IPS-20b (cell line): ENCODE measurements around the gene BCAM.

Experiments
- H3K27ac ChIP-seq: one replicate; pipeline ENCODE4 v1.5.1; 2013; ENCODE audit warnings: low read length
- H3K27me3 ChIP-seq: 2 replicates; pipeline ENCODE4 v1.6.1; 2013; ENCODE audit warnings: mild to moderate bottlenecking, low read length, inconsistent platforms; ENCODE audit not compliant: insufficient read depth
- H3K36me3 ChIP-seq: 2 replicates; pipeline ENCODE4 v1.6.1; 2013; ENCODE audit warnings: low read depth, mild to moderate bottlenecking, inconsistent platforms, low read length, moderate library complexity; ENCODE audit not compliant: insufficient read depth
- H3K4me1 ChIP-seq: 2 replicates; pipeline ENCODE4 v1.6.1; 2013; ENCODE audit warnings: mild to moderate bottlenecking, control low read depth, inconsistent platforms, low read length, moderate library complexity; ENCODE audit not compliant: insufficient read depth
- H3K4me3 ChIP-seq: 2 replicates; pipeline ENCODE4 v1.5.1; 2013; ENCODE audit warnings: mild to moderate bottlenecking, low read length, inconsistent platforms
- H3K9ac ChIP-seq: 2 replicates; pipeline ENCODE4 v1.6.1; 2013; ENCODE audit warnings: low read depth, mild to moderate bottlenecking, inconsistent platforms, low read length, moderate library complexity
- H3K9me3 ChIP-seq: 2 replicates; pipeline ENCODE4 v1.6.1; 2013; ENCODE audit warnings: mild to moderate bottlenecking, low read depth, low read length, inconsistent platforms; ENCODE audit not compliant: insufficient read depth

Gene BCAM

DNA sequence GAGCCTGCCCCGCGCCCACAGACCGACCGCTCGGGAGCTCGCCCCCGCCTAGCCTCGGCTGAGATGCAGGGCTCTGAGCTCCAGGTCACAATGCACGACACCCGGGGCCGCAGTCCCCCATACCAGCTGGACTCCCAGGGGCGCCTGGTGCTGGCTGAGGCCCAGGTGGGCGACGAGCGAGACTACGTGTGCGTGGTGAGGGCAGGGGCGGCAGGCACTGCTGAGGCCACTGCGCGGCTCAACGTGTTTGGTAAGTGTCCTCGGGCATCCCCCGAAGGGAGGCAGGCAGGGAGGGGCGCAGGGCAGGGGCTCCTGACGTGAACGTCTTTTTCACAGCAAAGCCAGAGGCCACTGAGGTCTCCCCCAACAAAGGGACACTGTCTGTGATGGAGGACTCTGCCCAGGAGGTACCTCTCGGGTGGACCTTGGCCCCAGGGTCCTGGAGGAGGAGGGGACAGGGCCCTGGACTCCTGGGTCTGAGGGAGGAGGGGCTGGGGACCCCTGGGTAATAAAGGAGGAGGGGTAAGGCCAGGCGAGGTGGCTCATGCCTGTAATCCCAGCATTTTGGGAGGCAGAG is 3.3 kb downstream of the BCAM start:
- H3K27me3 ChIP-seq = peaks cover 9% of the 10 kb centered on the region; the same call in 1 of the 2 replicates
- peaks cover 17% of the 10 kb centered on the region for H3K4me1 ChIP-seq
- H3K4me3 ChIP-seq = no peak overlapping the region
- H3K36me3 ChIP-seq = peaks cover 23% of the 10 kb centered on the region
- no peak overlapping the region for H3K27ac ChIP-seq
- H3K9ac ChIP-seq = no peak overlapping the region
- no peaks in the 10 kb centered on the region for H3K9me3 ChIP-seq

DNA sequence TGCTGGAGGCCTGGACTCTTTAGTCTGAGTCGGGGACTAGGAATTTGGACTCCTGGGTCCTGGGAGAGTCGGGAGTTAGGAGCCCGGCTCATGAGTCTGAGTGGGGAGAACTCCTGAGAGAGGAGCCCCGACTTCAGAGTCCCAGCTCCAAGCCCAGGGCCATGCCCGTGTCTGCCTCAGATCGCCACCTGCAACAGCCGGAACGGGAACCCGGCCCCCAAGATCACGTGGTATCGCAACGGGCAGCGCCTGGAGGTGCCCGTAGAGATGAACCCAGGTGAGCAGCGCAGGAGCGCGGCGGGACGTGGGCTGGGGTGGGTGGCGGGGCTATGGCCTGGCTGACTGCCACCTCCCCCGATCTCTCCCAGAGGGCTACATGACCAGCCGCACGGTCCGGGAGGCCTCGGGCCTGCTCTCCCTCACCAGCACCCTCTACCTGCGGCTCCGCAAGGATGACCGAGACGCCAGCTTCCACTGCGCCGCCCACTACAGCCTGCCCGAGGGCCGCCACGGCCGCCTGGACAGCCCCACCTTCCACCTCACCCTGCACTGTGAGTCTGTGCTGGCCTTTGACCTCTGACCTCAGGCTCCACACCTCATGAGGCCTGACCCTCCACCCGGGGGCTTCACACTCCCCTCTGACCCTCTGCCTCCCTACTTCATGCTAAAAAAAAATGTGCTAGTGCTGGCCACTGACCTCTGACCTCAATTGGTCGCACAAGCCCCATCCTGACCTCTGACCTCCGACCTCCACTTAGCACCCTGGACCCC is 4.4 kb downstream of the BCAM start:
- H3K4me1 ChIP-seq = peaks cover 14% of the 10 kb centered on the region; the same call in 1 of the 2 replicates
- no peaks in the 10 kb centered on the region for H3K9me3 ChIP-seq
- H3K36me3 ChIP-seq = peaks cover 23% of the 10 kb centered on the region
- peaks cover 9% of the 10 kb centered on the region; the same call in 1 of the 2 replicates for H3K27me3 ChIP-seq
- no peak overlapping the region for H3K9ac ChIP-seq
- no peak overlapping the region for H3K4me3 ChIP-seq
- no peak overlapping the region for H3K27ac ChIP-seq

DNA sequence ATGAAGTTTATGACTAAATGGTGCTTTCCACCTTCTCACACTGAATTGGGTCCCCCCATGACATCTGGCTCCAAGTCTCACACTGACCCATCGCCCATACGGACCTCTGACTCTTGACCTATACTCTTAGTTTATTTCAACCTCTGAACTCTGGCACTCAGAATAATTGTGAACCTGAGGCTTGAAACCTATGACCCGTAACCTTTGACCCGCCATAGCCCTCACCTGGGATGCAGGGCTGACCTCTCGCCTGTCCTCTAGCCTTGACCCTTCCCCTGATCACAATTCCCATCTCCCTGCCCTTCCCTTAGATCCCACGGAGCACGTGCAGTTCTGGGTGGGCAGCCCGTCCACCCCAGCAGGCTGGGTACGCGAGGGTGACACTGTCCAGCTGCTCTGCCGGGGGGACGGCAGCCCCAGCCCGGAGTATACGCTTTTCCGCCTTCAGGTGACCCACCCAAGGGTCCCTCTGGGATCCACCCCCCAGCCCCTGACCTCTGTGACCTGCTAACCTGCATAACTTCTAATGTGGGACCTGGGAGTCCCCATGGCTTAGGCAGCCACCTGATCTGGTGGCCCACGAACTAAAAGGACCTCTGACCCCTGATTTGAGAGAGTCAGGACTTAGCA is 5.1 kb downstream of the BCAM start:
- no peak overlapping the region for H3K9ac ChIP-seq
- no peaks in the 10 kb centered on the region for H3K9me3 ChIP-seq
- no peak overlapping the region for H3K4me3 ChIP-seq
- peaks cover 9% of the 10 kb centered on the region; the same call in 1 of the 2 replicates for H3K27me3 ChIP-seq
- no peak overlapping the region for H3K27ac ChIP-seq
- H3K36me3 ChIP-seq = peaks cover 23% of the 10 kb centered on the region
- H3K4me1 ChIP-seq = peaks cover 11% of the 10 kb centered on the region; the same call in 1 of the 2 replicates

DNA sequence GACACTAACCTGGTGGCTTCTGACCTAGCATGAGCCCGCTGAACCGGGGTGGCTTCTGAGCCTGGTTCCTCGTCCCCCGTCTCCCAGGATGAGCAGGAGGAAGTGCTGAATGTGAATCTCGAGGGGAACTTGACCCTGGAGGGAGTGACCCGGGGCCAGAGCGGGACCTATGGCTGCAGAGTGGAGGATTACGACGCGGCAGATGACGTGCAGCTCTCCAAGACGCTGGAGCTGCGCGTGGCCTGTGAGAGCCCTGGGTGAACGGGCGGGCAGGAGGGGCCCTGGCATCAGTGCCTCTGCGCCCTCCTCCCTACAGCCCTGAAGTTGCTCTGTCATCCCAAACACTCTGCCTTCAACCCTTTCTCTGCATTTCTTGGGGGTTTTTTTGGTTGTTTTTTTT is 5.6 kb downstream of the BCAM start:
- Histone ChIP-seq H3K27ac (no peak overlapping the region), H3K36me3 (peaks cover 23% of the 10 kb centered on the region), H3K27me3 (peaks cover 5% of the 10 kb centered on the region; the same call in 1 of the 2 replicates), H3K4me1 (peaks cover 8% of the 10 kb centered on the region; the same call in 1 of the 2 replicates), H3K9ac (no peak overlapping the region), H3K9me3 (no peaks in the 10 kb centered on the region), H3K4me3 (no peak overlapping the region)

DNA sequence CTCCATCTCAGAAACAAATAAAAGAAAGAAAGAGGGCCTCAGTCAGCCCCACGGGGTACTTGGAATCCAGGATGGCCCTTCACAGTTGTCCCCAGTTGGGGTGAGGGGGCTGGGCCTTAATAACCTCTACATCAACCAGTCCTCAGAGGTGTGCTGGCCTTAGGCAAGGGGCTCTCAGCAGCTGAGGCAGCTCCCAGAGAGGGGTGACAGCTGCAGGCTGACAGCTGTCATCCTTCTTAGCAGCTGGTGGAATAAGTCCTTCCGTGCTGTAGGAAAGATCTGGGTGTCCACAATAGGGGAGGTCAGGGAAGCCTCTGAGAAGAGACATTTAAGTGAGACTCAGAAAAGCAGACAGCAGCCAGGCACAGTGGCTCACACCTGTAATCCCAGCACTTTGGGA is 7.4 kb downstream of the BCAM start:
- H3K9ac ChIP-seq = no peak overlapping the region
- H3K4me1 ChIP-seq = no peaks in the 10 kb centered on the region
- no peak overlapping the region for H3K4me3 ChIP-seq
- H3K36me3 ChIP-seq = peaks cover 23% of the 10 kb centered on the region
- no peak overlapping the region for H3K27ac ChIP-seq
- peaks cover 1% of the 10 kb centered on the region; the same call in 1 of the 2 replicates for H3K27me3 ChIP-seq
- no peaks in the 10 kb centered on the region for H3K9me3 ChIP-seq

DNA sequence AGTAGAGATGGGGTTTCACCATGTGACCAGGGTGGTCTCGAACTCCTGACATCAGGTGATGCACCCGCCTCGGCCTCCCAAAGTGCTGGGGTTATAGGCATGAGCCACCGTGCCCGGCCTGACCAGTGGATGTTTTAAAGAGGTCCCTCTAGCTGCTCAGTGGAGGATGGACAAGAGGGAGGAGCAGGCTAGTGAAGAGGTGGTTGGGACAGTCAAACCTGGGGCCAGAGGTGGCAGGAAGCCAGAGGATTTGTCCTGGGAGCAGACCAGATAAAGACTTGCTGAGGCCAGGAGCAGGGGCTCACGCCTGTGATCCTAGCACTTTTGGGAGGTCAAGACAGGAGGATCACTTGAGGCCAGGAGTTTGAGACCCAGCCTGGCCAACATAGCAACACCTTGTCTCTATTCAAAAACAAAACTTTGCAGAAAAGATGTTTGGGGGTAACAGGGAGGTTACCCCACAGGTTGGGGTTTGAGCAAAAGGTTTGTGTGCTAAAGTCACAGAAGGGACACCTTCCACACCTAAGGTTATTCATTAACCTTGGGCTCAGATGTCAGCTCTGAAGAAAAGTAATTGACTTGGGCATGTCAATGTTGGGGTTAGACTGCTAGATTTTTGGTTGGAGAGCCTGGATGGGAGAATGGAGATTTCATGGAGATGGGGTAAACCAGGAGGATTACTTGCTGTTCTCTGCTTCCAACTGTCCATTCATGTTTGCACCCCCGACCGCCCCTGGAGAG is 9.0 kb downstream of the BCAM start:
- H3K4me1 ChIP-seq = no peaks in the 10 kb centered on the region
- no peak overlapping the region for H3K27ac ChIP-seq
- no peaks in the 10 kb centered on the region for H3K9me3 ChIP-seq
- peaks cover 23% of the 10 kb centered on the region for H3K36me3 ChIP-seq
- 0 out of 2 replicates have a peak, but pooled peaks cover 7% of the 10 kb centered on the region for H3K27me3 ChIP-seq
- no peak overlapping the region for H3K9ac ChIP-seq
- H3K4me3 ChIP-seq = no peak overlapping the region

DNA sequence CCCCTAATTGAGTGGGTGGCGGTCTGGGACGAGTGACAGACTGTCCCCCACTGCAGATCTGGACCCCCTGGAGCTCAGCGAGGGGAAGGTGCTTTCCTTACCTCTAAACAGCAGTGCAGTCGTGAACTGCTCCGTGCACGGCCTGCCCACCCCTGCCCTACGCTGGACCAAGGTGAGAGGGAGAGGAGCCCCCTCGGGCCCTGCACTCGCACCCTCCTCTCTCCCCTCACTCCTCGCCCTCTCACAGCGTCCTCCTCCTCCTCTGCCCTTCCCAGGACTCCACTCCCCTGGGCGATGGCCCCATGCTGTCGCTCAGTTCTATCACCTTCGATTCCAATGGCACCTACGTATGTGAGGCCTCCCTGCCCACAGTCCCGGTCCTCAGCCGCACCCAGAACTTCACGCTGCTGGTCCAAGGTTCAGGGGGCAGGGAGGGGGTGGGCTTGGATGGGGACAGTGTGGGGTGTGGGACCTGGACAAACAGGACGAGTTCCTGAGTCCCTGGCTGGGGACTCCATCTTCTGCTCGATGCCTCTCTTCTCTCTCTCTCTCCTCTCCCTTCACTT is 9.6 kb downstream of the BCAM start:
- Histone ChIP-seq H3K9ac (no peak overlapping the region), H3K36me3 (peaks cover 21% of the 10 kb centered on the region), H3K4me3 (no peak overlapping the region), H3K4me1 (no peaks in the 10 kb centered on the region), H3K9me3 (no peaks in the 10 kb centered on the region), H3K27me3 (peaks cover 13% of the 10 kb centered on the region; the same call in 1 of the 2 replicates), H3K27ac (no peak overlapping the region)

DNA sequence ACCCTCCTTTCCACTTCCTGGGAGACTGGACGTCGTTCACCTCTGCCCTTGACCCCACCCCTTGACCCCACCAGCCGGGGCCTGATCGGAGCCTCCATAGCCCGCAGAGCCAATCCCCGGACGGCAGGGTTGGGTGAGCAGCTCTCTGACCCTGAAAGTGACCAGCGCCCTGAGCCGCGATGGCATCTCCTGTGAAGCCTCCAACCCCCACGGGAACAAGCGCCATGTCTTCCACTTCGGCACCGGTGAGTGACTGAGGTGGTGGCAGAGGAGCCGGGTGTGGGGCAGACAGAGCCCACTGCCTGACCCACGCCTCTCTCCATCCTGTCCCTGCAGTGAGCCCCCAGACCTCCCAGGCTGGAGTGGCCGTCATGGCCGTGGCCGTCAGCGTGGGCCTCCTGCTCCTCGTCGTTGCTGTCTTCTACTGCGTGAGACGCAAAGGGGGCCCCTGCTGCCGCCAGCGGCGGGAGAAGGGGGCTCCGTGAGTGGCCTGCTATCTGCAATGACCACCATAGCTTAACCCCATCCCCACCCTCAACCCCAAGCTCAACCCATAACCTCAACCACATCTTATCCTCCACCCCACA is 10.4 kb downstream of the BCAM start:
- no peak overlapping the region for H3K9ac ChIP-seq

DNA sequence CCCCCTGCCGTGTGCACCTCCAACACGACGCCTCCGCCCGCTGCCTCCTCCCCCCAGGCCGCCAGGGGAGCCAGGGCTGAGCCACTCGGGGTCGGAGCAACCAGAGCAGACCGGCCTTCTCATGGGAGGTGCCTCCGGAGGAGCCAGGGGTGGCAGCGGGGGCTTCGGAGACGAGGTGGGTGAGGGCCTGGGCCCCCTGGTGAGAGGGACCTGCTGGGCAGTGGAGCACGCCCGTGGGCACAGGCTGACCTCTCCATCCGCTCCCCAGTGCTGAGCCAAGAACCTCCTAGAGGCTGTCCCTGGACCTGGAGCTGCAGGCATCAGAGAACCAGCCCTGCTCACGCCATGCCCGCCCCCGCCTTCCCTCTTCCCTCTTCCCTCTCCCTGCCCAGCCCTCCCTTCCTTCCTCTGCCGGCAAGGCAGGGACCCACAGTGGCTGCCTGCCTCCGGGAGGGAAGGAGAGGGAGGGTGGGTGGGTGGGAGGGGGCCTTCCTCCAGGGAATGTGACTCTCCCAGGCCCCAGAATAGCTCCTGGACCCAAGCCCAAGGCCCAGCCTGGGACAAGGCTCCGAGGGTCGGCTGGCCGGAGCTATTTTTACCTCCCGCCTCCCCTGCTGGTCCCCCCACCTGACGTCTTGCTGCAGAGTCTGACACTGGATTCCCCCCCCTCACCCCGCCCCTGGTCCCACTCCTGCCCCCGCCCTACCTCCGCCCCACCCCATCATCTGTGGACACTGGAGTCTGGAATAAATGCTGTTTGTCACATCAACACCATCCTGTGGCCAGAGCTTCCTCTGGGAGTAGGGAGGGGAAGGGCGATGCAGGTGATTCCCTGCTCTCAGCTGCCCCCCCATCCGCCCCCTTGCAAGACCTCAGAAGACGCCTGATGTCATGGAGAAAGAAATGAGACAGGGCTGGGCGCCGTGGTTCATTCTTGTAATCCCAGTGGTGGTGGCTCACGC is 12.0 kb downstream of the BCAM start:
- Histone ChIP-seq H3K9me3 (no peaks in the 10 kb centered on the region), H3K27ac (no peak overlapping the region), H3K36me3 (no peaks in the 10 kb centered on the region), H3K4me3 (no peak overlapping the region), H3K27me3 (peaks cover 29% of the 10 kb centered on the region), H3K4me1 (no peaks in the 10 kb centered on the region), H3K9ac (no peak overlapping the region)

More for the DNA sequence above, 10.4 kb downstream of the BCAM start:
- Histone ChIP-seq H3K27ac (no peak overlapping the region), H3K27me3 (peaks cover 14% of the 10 kb centered on the region), H3K36me3 (peaks cover 13% of the 10 kb centered on the region), H3K4me1 (no peaks in the 10 kb centered on the region), H3K9me3 (no peaks in the 10 kb centered on the region), H3K4me3 (no peak overlapping the region)

DNA sequence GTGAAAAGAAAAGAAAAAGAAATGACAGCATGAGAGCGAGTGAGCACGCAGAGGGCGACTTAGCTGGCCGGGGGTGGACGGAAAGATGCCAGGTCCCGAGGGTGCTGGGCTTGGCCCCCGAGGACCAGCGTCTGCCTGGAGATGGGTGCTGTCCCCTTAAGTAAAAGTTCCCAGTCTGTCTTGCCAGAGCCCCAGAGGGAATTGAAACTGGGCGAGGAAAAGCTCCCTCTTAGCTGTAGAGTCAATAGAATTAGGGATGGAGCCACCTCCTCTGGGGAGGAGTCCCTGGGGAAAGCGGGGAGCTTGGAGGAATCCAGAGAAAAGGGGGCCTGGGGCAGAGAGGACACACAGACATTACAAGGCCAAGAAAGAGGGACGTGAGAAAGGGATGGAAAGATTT is 13.3 kb downstream of the BCAM start:
- no peak overlapping the region for H3K27ac ChIP-seq
- H3K27me3 ChIP-seq = peaks cover 41% of the 10 kb centered on the region
- no peaks in the 10 kb centered on the region for H3K36me3 ChIP-seq

More for the DNA sequence above, 13.3 kb downstream of the BCAM start:
- Histone ChIP-seq H3K9me3 (no peaks in the 10 kb centered on the region), H3K4me1 (no peaks in the 10 kb centered on the region), H3K9ac (no peak overlapping the region), H3K4me3 (no peak overlapping the region)
